HUES64 (cell line): ENCODE results near the gene TTLL13.

ENCODE experiments used
- H3K27ac ChIP-seq: 2 replicates; pipeline ENCODE4 v1.7.0; 2013; ENCODE audit warnings: low read depth, low read length, inconsistent platforms
- H3K27me3 ChIP-seq: 2 replicates; pipeline ENCODE4 v1.6.1; 2013; ENCODE audit warnings: mild to moderate bottlenecking, low read length; ENCODE audit not compliant: insufficient read depth
- H3K36me3 ChIP-seq: 2 replicates; pipeline ENCODE4 v1.6.1; 2013; ENCODE audit warnings: mild to moderate bottlenecking, low read length; ENCODE audit not compliant: insufficient read depth
- H3K4me1 ChIP-seq: 2 replicates; pipeline ENCODE4 v1.6.1; 2013; ENCODE audit warnings: mild to moderate bottlenecking, low read length, moderate library complexity; ENCODE audit not compliant: insufficient read depth
- H3K4me3 ChIP-seq: 2 replicates; pipeline ENCODE4 v1.5.1; 2013; ENCODE audit warnings: mild to moderate bottlenecking, low read length, moderate library complexity
- H3K9ac ChIP-seq: 2 replicates; pipeline ENCODE4 v1.6.1; 2013; ENCODE audit warnings: mild to moderate bottlenecking, low read depth, low read length
- H3K9me3 ChIP-seq: 2 replicates; pipeline ENCODE4 v1.6.1; 2013; ENCODE audit warnings: low read depth, low read length; ENCODE audit not compliant: insufficient read depth
- WGBS: fragments of 150-250, 120-280 bp; methylation state at CpG from one replicate; pipeline ENCODE4 v1.1.7; 2013; ENCODE audit warnings: missing lambda C conversion rate; 5-methylcytosine and 5-hydroxymethylcytosine counted together

Gene TTLL13

DNA sequence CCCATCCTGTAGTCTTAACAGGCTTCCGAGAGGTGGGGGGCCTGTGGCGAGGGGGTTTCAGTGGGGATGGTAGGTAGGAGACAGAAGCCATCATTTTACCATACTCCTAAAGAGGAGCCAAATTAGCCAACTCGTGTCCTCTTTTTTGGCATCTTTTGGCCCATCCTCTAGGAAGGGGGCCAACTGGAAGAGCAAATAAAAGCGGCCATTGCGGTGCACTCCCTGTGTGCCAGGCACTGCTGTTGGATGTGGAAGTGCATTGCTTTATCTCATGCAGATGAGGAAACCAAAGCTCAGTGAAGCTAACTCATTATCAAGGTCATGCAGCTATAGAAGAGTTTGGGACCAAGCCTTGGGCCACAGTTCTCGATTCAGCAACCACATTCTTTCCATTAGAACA lies 42.1 kb upstream of the TTLL13 start:
- Histone ChIP-seq H3K4me3 (no peak overlapping the region), H3K27me3 (no peaks in the 10 kb centered on the region), H3K27ac (no peak overlapping the region), H3K4me1 (peaks cover 12% of the 10 kb centered on the region), H3K9ac (no peak overlapping the region), H3K9me3 (no peaks in the 10 kb centered on the region), H3K36me3 (no peaks in the 10 kb centered on the region; the same call in 1 of the 2 replicates)
- WGBS: 94% methylated on average over 5 of the region's 6 CpGs

DNA sequence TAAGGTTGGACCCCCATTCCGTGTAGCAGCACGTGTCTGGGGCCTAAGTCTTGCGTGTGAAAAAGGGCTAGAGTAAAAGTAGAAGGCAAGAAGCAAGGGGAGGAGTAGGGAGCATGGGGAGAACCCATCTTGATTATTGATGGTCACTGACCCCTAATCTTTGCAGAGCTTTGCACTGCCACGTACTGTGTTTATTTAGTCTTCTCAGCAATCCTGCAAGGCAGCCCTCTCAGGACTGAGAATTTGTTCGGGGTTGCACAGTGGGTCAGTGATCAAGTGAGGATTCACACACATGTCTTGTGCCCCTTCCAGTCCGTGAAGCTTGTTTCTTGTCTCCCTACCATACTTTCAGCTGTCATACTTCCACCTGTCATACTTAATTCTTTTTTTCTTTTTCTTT lies 41.0 kb upstream of the TTLL13 start:
- Histone ChIP-seq H3K4me3 (no peak overlapping the region), H3K4me1 (peaks cover 6% of the 10 kb centered on the region; the same call in 1 of the 2 replicates), H3K27ac (no peak overlapping the region), H3K36me3 (no peaks in the 10 kb centered on the region; the same call in 1 of the 2 replicates), H3K9me3 (no peaks in the 10 kb centered on the region), H3K27me3 (no peaks in the 10 kb centered on the region), H3K9ac (no peak overlapping the region)
- 92% methylated on average over 6 of the region's 6 CpGs for WGBS

DNA sequence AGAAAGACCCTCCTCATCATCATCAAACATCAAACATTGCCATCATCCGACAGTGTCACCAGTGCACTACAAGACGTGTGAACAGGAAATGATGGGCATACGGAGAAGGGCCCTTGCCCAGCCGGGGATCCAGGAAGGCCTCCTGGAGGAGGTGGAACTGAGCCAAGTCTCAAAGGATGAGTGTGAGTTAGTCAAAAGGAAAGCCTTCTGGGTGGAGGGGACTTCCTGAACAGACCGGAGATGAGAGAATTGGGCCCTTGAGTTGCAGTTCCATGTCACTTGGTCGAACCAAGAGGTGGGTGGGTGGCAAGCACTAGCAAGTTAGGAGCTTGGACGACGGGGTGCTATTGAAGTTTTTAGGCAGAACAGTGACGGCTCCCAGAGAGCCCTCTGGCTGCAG lies 39.8 kb upstream of the TTLL13 start:
- 94% methylated on average over 9 of the region's 9 CpGs for WGBS
- no peak overlapping the region for H3K27ac ChIP-seq
- no peaks in the 10 kb centered on the region for H3K9me3 ChIP-seq
- peaks cover 9% of the 10 kb centered on the region; the same call in 1 of the 2 replicates for H3K4me1 ChIP-seq
- no peaks in the 10 kb centered on the region for H3K27me3 ChIP-seq
- no peak overlapping the region for H3K4me3 ChIP-seq
- H3K9ac ChIP-seq: no peak overlapping the region
- H3K36me3 ChIP-seq: no peaks in the 10 kb centered on the region; the same call in 1 of the 2 replicates

DNA sequence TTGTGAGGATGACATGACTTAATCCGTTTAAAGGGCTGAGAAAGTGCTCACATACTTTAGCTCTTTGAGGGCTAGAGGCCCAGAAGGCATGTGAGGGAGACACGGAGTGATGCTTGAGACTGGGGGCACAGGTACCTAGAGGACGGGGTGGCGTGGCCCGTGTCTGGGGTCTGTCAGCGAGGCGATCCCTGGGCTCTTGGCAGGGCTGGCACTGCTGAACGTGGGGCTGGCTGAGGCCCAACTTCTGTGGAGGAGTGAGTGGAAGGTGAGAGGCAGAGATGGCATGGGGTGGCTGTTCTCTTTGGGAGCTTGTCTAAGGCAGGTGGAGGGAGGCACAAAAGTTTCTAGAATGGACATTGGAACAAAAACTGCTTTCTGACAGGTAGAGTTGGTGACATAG lies 38.8 kb upstream of the TTLL13 start:
- Histone ChIP-seq H3K4me1 (peaks cover 9% of the 10 kb centered on the region; the same call in 1 of the 2 replicates), H3K9me3 (no peaks in the 10 kb centered on the region), H3K27me3 (no peaks in the 10 kb centered on the region), H3K9ac (no peak overlapping the region), H3K36me3 (peaks cover 4% of the 10 kb centered on the region), H3K4me3 (no peak overlapping the region), H3K27ac (no peak overlapping the region)
- WGBS: 90% methylated on average over 8 of the region's 8 CpGs

DNA sequence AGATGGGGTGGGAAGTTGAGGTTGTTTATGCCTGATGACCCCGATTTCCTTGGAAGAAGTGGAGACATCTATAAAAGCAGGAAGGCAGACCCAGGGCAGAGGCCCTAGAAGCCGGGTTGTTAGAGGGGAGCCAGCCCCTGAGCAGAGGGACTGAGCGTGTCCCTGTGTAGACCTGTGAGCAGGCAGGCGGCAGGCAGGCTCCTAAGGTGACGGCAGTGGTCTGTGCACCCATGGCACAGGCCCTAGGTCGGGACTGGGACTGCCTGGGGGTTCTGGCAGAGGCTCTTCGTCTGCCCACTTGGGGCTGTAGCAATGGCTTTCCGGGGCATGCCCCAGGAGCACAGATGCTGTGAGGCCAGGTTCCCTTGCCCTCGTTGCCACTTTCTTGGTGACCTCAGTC lies 38.3 kb upstream of the TTLL13 start:
- H3K4me1 ChIP-seq: peaks cover 9% of the 10 kb centered on the region; the same call in 1 of the 2 replicates
- WGBS: 92% methylated on average over 9 of the region's 9 CpGs
- no peaks in the 10 kb centered on the region for H3K9me3 ChIP-seq
- no peak overlapping the region for H3K9ac ChIP-seq
- H3K27ac ChIP-seq: no peak overlapping the region
- H3K36me3 ChIP-seq: peaks cover 4% of the 10 kb centered on the region
- H3K4me3 ChIP-seq: no peak overlapping the region
- H3K27me3 ChIP-seq: no peaks in the 10 kb centered on the region

DNA sequence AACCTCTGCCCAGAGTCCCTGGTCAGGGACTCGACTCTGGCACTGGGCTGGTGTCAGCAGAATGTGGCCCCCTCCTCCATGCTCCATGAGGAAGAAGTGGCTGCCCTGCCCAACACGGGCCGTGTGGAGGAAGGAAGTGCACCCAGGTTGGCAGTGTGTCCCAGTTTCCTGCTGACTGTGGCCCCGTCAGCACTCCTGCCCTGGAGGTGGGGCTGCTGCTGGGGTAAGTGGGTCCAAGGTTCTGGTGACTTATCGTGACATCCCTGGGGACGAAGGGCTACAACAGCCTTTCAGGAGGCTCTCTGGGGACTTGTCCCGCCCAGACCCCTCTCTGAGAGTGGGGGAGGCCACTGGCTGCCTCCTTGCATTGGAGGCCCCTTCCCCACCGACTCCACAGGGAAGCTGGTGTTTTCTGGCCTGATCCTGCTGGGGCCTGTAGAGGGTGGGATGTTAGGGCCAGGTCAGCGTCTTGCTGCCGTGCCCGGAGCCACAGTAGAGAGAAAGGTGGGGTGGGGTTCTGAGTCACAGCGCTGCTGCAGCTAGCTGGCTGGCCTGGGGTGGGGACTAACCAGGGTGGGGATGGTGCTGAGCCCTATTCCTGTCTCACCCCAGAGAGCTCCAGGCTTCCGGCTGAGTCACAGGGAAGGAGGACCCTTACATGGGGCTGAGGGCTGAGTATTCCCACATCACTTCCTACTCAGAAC lies 37.8 kb upstream of the TTLL13 start:
- peaks cover 9% of the 10 kb centered on the region; the same call in 1 of the 2 replicates for H3K4me1 ChIP-seq
- H3K9me3 ChIP-seq: no peaks in the 10 kb centered on the region
- H3K9ac ChIP-seq: no peak overlapping the region
- H3K36me3 ChIP-seq: peaks cover 4% of the 10 kb centered on the region
- 0 out of 2 replicates have a peak overlapping the region, but pooled peaks have one; percentile 41 for H3K27ac ChIP-seq
- H3K27me3 ChIP-seq: no peaks in the 10 kb centered on the region
- H3K4me3 ChIP-seq: no peak overlapping the region
- WGBS: 82% methylated on average over 13 of the region's 13 CpGs

DNA sequence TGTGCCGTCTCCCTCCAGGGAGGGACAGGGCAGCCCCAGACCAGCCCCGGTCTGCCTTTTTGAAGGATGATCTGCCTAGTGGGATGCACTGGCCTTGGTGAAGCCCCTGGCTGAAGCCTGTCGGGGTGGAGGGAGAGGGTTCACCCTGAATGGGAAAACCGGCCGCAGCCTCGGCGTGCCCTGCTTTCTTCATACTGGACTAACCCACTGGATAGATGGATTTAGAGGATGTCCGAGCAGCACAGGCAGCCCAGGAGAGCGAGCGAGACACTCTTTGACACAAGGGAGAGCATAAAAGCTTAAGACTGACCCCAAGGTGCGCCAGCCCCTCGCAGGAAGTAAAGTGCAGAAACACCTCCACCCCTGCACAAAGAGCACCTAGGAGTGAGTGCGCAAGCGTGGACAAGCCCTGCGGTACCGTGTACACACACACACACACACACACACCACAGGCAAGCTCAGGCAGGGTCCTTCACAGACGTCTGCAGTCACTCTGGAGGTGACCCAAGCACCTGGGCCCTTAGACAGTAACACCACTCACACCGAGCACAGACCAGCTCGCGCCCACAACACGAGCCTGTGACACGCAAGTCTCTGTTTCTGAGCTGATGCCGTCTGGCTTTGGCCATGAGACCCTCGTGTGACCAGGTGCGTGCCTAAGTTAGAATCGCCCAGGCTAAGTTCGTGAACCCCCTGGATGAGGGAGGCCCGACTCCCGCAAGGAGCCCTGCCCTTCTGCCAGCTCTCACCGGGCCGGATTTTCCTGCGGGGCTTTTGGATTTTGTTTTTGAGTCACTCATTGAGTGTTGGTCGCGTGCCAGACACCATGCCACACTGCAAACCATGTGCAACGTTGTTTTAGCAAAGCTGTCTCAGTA lies 36.9 kb upstream of the TTLL13 start:
- 96% methylated on average over 35 of the region's 35 CpGs for WGBS
- no peaks in the 10 kb centered on the region for H3K27me3 ChIP-seq
- no peak overlapping the region for H3K4me3 ChIP-seq
- no peaks in the 10 kb centered on the region for H3K9me3 ChIP-seq
- no peak overlapping the region for H3K27ac ChIP-seq
- H3K9ac ChIP-seq: no peak overlapping the region
- peaks cover 7% of the 10 kb centered on the region for H3K36me3 ChIP-seq
- H3K4me1 ChIP-seq: peaks cover 9% of the 10 kb centered on the region; the same call in 1 of the 2 replicates

DNA sequence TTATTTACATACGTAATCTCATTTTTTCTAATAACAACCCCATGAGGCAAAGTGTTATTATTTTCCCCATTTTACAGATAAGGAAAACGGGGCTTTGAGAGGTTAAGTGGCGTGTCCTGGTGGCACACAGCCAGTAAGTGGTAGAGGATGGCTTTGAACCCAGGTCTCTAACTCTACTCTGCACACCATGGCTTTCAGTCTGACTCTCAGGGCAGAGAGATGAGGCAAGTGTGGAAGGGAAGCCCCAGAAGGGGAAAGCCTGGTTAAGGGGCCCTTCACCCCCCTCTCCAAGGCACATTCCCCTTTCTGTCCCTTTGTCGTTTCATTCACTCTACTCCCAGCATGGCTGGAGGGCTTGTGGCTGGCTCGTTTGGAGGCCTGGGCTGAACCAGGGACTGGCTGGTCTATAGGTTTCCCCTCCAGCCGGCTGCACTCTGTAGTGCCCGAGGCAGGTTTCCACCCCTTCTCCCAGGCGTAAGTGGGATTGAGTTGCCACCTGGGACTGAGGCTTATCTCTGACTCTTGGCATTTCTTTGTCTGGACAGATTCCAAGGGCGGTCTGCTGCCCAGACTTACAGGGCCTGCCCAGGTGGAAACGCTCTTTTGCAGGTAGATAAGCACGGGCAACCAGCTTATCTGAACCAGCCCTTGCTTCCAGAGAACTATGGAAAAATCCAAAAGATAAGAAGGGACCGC lies 36.1 kb upstream of the TTLL13 start:
- Histone ChIP-seq H3K27ac (no peak overlapping the region), H3K36me3 (peaks cover 11% of the 10 kb centered on the region), H3K4me1 (peaks cover 9% of the 10 kb centered on the region; the same call in 1 of the 2 replicates), H3K4me3 (no peak overlapping the region), H3K9me3 (no peaks in the 10 kb centered on the region), H3K9ac (no peak overlapping the region), H3K27me3 (no peaks in the 10 kb centered on the region)
- WGBS: 89% methylated on average over 11 of the region's 12 CpGs

DNA sequence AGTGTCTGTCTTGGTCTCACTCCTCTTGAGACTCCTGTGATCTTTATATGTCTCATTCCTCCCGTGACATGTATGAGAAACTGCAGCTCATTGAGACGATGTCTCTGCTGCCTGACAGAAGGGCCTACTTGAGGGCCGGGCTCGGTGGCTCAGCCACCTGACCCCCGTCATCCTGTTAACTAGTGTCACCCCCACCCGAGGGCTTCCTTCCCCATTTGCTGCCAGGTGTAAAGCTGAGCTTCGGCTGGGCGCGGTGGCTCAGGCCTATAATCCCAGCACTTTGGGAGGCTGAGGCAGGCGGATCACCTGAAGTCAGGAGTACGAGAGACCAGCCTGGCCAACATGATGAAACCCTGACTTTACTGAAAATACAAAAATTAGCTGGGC lies 35.5 kb upstream of the TTLL13 start:
- Histone ChIP-seq H3K9me3 (no peaks in the 10 kb centered on the region), H3K4me3 (no peak overlapping the region), H3K27ac (no peak overlapping the region), H3K4me1 (peaks cover 9% of the 10 kb centered on the region; the same call in 1 of the 2 replicates), H3K36me3 (peaks cover 11% of the 10 kb centered on the region), H3K9ac (no peak overlapping the region), H3K27me3 (no peaks in the 10 kb centered on the region)
- WGBS: 96% methylated on average over 11 of the region's 11 CpGs

DNA sequence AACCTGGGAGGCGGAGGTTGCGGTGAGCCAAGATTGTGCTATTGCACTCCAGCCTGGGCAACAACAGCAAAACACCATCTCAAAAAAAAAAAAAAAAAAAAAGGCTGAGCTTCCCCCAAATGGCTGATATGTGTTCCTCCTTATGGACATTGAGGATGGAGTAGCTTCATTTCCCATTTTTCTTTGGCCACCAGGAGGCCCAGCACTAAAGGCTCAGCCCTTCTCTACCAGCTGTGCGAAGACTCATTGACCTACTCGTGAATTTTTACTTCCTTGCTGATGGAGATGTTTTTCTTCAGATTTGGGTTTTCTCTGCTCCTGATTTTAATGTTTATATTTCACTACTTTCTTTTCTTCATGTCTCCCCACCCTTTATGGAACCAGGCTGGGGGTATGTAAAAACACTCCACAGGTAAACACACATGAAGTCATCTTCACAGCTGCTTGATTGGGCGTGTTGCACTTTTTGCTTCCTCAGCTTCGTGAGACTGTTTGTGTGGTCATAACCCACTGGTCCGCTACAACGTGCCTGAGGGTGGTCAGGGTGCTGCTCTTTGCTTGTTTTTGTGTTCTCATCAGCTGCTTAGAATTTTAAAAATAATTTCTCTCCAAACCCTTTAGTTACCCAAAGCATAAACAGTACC lies 34.7 kb upstream of the TTLL13 start:
- no peak overlapping the region for H3K4me3 ChIP-seq
- 96% methylated on average over 7 of the region's 8 CpGs for WGBS
- peaks cover 11% of the 10 kb centered on the region for H3K36me3 ChIP-seq
- no peaks in the 10 kb centered on the region for H3K27me3 ChIP-seq
- H3K27ac ChIP-seq: no peak overlapping the region
- no peaks in the 10 kb centered on the region for H3K9me3 ChIP-seq
- H3K9ac ChIP-seq: no peak overlapping the region
- H3K4me1 ChIP-seq: peaks cover 9% of the 10 kb centered on the region; the same call in 1 of the 2 replicates
